HG02678 (cell line): Measurements from ENCODE around the gene PACRGL.

Experiments used
- ATAC-seq: cut with Tn5 transposase; IDR thresholded peaks from one replicate; pipeline ENCODE4 v1.9.1; 2021; ENCODE audit warnings: mild to moderate bottlenecking, moderate library complexity; ENCODE audit not compliant: unreplicated experiment

The PACRGL gene

DNA sequence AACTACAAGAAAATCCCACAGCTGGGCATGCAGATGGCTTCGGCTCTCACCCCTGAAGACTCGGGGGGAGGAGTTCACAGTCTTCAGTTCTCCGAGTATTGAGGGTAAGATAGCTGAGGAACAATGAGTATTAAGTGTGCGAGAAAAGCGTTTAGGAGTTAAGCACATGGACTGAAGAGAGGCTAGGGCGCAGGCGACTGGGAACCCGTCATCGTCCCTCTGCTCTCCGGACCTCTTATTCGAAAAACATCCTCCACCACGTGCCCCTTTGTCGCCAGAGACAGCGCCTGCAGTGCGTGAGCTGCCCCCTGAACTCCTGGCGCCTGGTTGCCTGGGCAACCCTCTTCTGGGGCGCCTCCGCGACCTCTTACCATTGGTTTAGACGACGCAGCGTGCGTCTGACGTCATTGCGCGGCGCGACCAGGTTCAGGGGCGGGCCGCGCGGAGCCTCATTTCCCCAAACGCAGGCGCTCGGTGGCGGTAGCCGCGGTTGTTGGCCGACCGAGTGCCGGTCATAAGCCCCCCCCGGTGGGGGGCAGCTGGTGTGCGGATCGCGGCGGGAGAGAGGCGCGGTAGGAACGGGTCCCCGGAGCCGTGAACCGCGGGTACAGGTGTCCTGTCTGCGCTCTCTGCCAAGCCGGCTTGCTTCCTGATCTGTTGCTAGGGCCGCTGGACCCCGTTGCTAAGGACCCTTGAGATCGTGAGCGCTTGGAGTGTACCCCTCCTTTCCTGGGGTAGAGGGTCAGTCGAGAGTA, at the start of gene PACRGL:
Gene PACRGL (plus strand): TSS at position 452 of the 755 bp plus-strand sequence. CDS start 4,024 bp downstream, outside the sequence.
- ATAC-seq, result peak; percentile 100

DNA sequence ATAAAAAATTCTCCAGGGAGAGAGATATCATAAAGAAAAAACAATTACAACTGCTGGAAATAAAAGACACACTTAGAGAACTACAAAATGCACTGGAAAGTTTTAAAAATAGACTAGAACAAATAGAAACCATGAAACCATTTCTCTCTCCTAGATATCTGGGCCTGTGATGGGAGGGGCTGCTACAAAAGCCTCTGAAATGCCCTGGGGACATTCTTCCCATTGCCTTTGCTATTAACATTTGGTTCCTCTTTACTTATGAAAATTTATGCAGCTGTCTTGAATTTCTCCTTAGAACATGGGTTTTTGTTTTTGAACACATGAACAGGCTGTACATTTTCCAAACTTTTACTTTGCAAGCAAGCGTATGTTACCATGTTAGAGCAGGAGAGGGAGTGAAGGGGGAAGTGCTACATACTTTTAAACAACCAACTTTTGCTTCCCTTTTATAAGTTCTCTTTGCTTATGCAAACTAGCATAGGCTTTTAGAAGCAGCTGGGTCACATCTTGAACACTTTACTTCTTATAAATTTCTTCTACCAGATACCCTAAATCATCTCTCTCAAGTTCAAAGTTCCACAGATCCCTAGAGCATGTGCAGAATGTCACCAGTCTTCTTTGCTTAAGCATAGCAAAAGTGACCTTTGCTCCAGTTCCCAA, 47.9 kb upstream of the PACRGL start:
- no peak for ATAC-seq

DNA sequence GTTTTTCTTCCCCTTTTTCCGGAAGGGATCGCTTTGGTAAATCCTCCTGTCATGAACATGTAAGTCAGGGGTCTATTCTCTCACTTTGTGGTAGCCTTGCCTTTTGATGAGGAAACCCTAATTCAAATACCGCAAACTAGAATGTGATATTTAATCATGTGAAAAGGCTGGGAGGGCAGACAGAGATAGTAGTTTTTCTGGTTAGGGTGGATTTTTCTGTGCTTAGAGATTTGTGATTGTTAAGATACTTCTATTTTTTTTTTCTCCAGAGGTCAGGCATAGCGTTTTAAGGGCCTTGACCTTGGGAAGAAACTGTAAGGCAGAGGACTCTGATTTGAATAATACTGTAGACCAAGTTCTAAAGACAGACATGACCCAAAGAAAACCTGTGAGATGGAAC, 41.8 kb upstream of the PACRGL start:
- ATAC-seq, result no peak

DNA sequence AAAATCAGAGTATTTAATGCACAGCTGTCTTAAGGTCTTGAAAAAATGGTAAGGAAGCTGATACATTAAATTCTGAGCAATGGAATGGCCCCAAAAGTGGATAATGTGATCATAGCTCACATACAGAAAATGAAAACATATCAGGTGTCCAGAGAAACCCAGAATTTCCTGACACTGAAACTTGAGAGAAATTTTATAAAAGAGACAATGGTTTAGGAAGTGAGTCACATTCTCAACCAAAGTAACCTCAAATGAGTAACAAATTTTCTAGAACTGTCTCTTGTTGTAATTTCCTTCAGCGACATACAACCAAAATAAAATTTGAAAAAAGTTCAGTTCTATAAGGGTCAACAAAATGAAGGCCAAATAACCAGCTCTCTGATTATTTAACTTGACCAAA, 37.4 kb upstream of the PACRGL start:
- no peak for ATAC-seq

DNA sequence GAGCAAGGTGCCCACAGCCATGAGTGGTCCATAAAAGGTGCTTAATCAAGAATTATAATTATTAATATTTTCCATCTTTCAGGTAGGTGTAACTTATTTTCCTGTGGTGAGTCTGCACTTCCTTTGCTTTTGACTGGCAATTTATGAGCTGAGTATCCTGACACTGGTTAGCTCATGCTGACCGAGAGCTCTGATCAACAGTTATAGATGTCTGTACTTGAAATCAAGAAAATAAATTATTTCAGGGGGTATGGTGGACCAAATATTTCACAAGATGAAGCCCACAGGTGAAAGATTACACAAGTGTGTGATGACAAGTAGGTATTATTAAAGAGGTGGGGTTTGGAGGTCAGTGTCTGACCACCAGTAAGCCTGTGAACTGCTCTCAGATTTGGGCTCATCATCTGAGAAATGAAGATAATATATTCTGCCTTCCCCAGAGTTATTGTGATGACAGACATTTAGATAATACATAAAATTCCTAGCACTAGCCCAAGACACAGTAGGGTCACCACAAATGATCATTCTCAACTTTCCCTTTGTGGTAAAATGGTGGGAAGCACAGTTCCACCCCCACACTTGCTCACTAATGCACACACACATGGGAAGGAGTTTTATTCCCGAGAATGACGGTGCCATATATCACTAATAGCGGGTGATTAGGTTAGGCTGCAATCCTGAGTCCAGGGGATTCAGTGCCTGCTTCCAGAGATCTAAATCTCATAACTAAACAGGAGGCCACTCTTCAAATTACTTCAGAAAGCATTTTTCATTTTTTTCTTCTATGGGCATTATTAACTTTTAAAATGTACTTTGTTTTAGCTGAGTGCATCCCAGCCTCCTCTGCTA, 34.0 kb upstream of the PACRGL start:
- ATAC-seq, result no peak

DNA sequence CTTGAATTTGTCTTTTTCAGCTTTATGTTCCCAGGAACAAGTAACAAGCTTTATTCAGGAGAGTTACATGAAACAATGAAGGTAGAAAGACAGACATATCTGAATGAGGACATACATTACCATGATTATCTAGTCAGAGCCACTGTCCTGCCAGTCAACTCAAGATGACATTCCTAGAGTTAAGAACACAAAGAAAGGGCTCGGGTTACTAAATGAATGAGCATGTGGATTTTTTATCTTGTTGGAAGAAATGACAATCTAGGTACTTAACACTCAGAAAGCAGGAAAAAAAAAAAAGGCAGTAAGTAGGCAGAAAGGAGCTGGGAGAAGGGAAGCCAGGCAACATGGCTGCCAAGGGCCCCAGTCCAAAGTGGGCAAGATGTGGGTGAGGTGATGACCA, 28.0 kb upstream of the PACRGL start:
- ATAC-seq, result no peak

DNA sequence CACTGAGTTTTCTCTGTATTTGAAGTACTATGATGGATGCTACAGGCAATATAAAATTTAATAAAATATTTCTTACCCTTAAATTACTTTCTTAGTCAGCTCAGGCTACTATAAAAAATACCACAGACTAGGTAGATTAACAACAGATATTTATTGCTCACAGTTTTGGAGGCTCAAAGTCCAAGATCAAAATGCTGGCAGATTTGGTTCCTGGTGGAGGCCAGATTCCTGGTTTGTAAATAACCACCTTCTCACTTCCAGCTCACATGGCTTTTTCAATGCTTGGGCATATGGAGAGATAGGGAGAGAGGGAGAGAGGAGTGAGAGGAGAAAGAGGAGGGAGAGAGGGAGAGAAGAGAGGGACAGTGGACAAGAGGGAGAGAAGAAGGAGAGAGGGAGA, 24.5 kb upstream of the PACRGL start:
- ATAC-seq, result no peak

DNA sequence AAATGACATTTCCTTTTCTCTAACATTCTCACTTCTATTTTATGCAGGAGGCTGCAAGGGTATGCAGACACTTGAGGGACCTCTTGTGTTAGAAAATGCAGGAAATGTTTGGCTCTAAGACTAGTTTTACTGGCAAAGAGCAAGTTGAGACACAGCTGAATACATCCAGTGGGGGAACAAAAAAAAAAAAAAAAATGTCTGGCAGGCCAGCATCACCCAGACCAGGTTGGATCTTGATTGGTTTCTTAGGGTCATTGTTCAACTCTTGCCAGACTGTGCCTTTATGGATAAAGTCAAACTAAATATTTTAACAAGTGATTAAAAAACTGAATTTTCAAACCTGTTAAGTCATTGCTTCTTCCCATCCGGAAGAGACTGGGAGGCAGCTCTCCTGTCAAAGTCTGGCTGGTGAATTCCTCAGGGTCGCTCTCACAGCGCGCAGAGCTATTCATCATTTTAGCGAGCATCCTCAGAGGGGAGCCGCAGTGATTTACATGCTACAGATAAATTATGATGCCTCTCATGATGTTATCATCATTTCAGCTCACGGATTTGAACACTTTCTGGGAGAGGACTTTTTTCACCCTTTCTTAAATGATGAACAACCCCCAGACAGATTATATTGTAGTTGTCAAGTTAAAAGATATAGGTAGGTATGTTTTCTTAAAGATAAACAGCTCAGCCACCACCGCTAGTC, 23.6 kb upstream of the PACRGL start:
- no peak for ATAC-seq

DNA sequence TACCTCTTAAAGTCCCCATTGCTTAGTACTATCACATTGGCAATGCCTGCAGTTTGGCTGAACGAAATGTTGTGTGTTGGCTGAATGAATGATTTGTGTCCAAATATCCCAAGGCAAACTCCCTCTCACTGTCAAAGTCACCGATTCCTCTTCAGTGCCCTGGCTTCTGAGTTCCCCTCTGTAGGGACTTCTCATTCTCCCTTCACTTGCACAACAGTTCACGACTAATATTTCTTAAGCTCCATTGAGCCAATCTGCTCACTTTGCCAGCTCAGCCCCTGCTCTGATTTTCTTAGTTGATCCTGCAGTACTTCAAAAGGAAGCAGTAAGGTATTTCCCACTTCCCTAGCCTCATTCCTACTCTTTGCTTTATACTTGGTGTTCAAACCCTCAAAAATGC, 21.9 kb upstream of the PACRGL start:
- no peak for ATAC-seq

DNA sequence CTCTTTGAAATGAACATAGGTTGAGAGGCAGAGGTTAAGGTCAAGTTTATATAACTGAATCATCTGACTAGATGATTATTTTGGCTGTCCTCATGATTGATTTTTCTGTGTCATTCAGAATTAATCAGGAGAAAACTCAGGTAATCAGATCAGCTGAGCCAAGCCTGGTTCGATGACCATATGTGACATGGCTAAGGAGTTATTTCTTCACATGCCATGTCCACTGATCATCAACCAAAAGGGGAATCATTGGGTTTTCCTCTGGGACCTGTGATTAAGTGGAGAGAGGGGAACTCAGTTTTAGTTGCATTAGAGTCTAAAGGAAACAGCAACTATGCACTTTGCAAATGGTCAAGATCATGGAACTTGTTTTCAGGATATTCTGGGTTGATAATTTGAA, 20.3 kb upstream of the PACRGL start:
- ATAC-seq, result no peak

DNA sequence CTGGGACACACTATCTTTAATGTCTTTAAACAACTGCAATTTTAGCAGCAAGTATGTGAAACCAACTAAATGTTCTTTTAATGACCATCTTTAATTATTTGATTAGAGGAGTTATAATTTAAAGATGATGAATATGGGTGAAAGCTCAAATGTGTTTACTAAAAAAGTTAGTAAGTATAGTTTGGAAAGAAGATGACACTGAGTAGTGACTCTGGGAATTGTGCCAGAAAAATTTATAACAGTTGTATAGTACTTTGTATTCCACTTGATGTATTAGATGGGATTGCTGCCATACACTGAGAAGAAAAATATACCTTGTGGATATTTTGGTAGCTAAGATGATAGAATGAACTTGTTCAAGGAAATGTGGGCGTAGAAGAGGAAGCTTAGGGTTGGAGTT, 19.5 kb upstream of the PACRGL start:
- no peak for ATAC-seq

DNA sequence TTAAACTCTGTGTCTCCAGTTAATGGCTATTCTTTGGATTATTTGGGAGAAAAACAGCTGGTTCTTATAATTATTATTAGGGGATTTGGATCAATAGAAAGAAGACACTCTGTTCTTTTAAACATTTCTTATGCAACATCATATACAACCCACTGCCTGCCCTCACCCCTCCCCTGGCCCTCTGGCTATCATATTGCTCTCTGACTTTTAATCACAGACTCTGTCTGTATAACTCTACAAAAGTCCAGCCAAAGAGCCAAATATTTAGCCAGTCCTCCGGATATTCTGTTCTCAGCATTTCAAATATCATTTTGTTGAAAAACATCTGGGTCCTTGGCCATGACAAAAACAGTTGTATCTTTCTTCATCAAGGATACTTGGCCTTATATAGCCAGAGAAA, 19.0 kb upstream of the PACRGL start:
- ATAC-seq, result no peak

DNA sequence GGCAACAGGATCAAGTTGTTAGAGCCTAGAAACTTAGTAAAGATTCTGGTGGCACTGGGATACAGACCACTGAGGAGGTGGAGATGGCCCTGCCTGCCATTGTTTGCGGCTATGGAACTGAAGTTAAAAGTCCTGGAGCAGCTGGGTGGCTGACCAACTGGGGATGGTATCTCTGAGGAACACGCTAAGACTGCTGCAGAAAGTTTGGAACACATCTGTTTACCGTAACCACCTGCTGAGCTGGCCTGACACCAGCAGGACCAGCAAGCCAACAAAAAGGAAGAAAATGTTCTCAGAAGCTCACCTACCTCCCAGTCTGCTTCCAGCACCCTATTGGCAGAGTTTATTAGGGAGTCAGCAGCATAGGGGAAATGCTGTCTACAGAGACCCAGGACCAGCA, 17.4 kb upstream of the PACRGL start:
- ATAC-seq, result no peak

DNA sequence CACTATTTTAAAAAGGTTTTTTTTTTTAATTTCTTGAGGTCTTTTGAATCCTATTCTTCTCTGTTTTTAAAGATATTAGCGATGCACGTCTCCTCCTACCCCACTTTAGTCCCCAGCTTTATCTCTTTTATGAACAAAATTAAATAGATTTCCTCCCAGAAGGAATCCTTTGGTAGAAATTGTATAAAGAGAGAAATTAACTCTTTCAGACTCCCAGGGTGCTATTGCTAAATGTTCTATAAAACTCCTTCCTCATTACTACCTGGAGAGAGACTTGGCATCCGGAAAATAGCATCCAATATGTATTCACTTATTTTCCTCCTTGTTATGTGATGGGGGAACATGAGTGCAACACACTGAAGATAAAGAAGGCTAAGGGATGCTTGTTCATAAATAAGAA, 16.5 kb upstream of the PACRGL start:
- ATAC-seq, result no peak

DNA sequence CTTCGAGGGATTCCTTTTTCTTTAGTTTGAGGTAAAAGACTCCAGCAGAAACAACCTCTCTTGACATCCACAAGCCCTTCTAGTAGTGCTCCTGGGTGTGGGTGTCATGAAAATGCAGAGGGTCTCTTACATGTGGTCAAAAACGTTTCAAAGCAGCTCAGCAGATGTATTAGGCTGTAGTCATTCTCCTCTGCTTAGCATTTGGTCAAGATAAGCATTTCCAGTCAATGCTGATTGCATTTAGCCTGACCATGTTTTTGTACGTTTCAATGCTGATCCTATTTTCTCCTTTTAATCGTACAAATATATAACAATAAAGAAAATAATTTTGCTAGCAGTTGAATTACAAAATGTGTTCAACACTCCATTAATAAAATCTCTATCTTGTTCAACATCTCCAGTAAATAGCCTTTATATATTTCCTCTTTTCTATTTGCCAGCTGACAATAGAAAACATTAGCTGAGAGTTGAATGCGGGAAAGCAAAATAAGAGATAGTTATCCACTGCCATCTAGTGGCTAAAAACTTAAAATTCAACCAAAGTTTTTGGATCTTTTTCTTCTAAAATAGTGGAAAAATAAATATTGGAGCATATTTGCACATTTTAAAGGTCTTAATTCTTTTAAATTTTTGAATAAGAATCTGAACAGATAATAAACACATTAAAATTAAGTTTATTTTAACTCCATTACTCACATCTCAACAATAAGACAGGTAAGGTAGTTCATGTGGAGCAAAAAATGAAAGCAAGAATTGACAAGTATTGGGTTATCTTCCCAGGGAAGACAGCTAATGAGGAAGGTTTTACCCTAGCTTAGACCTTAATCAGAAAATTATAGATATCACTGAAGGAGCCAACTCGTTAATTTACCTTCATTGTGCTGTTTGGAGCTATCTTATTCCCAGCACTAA, 15.2 kb upstream of the PACRGL start:
- no peak for ATAC-seq

DNA sequence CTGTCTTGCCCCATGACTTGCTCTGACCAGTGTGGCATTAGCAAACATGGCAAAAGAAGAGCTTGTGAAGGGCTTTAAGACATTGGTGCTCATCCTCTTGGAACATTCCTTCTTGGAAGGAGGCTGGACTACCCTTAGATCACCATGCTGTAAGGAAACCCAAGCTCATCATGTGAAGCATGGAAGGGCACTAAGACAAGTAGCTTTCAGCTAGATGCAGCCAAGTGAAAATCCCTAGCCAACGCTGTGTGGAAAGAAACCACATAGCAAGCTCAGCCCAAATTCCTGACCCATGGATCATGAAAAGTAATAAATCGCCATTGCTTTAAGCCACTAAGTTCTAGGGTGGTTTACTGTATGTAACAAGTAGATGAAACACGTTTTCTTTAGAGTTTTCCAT, 12.4 kb upstream of the PACRGL start:
- no peak for ATAC-seq

DNA sequence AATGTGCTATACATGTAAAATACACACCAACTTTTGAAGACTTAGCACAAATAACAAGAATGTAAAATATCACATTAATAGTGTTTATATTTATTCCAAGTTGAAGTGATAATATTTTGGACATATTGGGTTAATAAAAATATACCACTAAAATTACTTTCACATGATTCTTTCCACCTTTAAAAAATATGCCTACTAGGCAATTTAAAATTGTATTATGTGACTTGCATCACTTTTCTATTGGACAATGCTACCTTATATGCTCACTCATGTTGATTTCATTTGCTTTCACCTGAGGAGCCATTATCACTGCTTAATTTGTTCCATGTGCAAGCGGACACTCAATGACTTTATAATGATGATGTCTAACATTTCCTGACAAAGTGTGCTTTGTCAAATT, 3.4 kb upstream of the PACRGL start:
- no peak for ATAC-seq

DNA sequence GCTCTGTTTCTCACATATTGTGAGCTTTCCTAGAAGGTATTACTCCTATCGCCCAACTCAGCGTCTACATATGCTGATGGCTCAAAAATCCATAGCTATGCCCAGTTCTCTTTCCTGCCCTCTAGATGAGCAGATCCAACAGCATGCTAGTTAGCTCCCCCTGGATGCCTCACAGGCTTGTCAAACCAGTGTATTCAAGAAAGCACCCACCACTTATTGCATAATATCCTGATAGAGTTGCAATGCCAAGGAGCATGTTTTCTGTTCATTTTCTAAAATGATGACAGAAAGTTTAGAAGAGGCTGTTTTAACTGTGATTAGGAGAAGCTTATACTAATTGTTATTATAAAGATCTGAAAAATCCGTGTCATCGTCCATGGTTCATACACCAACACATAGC, 1.9 kb upstream of the PACRGL start:
- ATAC-seq, result no peak

DNA sequence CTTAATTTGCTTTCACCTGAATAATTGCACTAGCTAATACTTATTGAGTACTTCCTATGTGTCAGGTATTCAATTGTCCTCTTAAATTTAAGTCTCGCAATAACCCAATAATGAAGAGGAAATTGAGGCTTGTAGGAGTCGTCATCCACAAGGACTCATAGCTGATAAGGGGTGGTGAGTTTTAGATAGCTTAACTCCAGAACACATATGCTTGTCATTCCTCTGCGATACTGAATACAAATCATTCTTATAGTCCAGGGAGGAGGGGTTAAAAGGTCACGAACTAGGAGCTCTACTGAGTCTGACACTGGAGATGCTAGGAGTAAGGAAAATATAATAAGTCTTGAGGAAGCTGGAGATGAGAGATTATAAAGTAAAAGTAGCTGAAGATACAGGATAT, 1.4 kb upstream of the PACRGL start:
- no peak for ATAC-seq

DNA sequence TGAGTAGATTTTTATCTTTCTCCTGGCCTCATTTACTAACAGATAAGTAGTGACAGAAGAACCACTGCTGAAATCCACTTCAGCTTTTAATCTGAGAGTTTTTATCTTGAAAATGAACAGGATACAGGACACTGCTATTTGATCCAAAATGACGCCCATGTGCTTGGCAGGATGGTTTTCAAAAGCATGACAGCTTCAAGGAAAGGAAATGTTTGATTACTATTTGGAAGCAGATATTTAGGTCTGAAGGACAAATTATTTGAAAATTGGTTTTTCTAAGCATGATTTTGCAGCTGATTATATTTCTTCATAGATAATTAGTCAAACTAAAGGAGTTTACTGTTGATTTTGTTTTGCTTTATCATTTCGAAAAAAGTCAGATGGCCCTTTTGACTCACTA, 11.1 kb downstream of the PACRGL start:
- ATAC-seq, result no peak
